Heart right ventricle (tissue), 16 donors: ENCODE results near the gene UGT2B11. TPM values are rescaled to one million over a fixed set of nuclear protein-coding genes. Genes with fewer than 3 reads are reported as not detected.
"Not testable (repeated sequence)": the region's sequence is repeated elsewhere in the genome, so short reads cannot be mapped to it uniquely, and the experiment has no call there.

Experiments
- ATAC-seq, 8 donors: fragments of 200-7000 bp; cut with Tn5 transposase; one replicate each; pipeline ENCODE4 v1.9.1; 2020; ENCODE audit warnings: mild to moderate bottlenecking in 8 of 8, moderate library complexity in 8 of 8, moderate number of reproducible peaks in 1 of 8
- DNase-seq, 2 donors: peaks; one replicate each; pipeline ENCODE4 v3.0.0-alpha.2; 2020
- H3K27ac ChIP-seq, 10 donors: fragments of 200-600 bp; sonication (generic) in 2 of 10; one replicate each; pipeline versions ENCODE4 v1.5.0 to v1.8.0; 2020 to 2022; ENCODE audit warnings: mild to moderate bottlenecking in 3 of 10
- H3K27me3 ChIP-seq, 7 donors: fragments of 200-600 bp; one replicate each; pipeline ENCODE4 v1.8.0; 2021 to 2022; ENCODE audit warnings: mild to moderate bottlenecking in 2 of 7
- H3K36me3 ChIP-seq, 9 donors: fragments of 200-600 bp; sonication (generic) in 1 of 9; one replicate each; pipeline versions ENCODE4 v1.5.0 to v1.8.0; 2020 to 2022; ENCODE audit warnings: mild to moderate bottlenecking in 2 of 9
- H3K4me1 ChIP-seq, 9 donors: fragments of 200-600 bp; sonication (generic) in 1 of 9; one replicate each; pipeline versions ENCODE4 v1.5.0 to v1.8.0; 2020 to 2022; ENCODE audit warnings: mild to moderate bottlenecking in 4 of 9
- H3K4me3 ChIP-seq, 10 donors: fragments of 200-600 bp; sonication (generic) in 2 of 10; one replicate each; pipeline versions ENCODE4 v1.5.0 to v1.8.0; 2020 to 2022; ENCODE audit warnings: mild to moderate bottlenecking in 7 of 10, moderate library complexity in 2 of 10
- H3K9me3 ChIP-seq, 11 donors: fragments of 200-600 bp in 10 of 11; sonication (generic) in 2 of 11; one replicate each; pipeline versions ENCODE4 v1.5.0 to v1.8.0; 2013 to 2022; ENCODE audit warnings: mild to moderate bottlenecking in 2 of 11, control low read depth in 1 of 11, moderate library complexity in 1 of 11
- CTCF ChIP-seq, 9 donors: fragments of 200-600 bp; sonication (generic) in 2 of 9; IDR thresholded peaks; one replicate each; pipeline versions ENCODE4 v1.5.0 to v1.8.0; 2021 to 2022; ENCODE audit warnings: antibody characterized with exemption in 9 of 9, mild to moderate bottlenecking in 5 of 9, moderate library complexity in 1 of 9
- WGBS, 2 donors: extraction: QIAGEN DNeasy Blood & Tissue Kit; methylation state at CpG; one replicate each; pipeline ENCODE4 v1.1.7; 2013; ENCODE audit warnings: inconsistent platforms in 1 of 2; 5-methylcytosine and 5-hydroxymethylcytosine counted together
- intact Hi-C, 10 donors: fragments of 100-400 bp; cut with DNase I; formaldehyde crosslinking; loops; one replicate each; pipeline versions ENCODE4 v1.11.1 to v1.14.2; 2022
- long read RNA-seq, 3 donors: library from polyadenylated mRNA; unstranded; transcript quantifications; one replicate each; pipeline ENCODE4 v2.0.0, GENCODE V29; 2020 to 2021
- polyA plus RNA-seq, 2 donors: library from polyadenylated mRNA; stranded (reverse); fragments of 200-250 nt; gene quantifications; one replicate each; pipeline ENCODE4 v1.2.3, GENCODE V29; 2013
- total RNA-seq, 10 donors: library from RNA; stranded (reverse); fragmentation: NEBNext Ultra II Directional in 3 of 10; extraction: Animal tissue kit (Norgen Biotek cat#: 25700) in 3 of 10; gene quantifications; one replicate each; pipeline versions ENCODE4 v1.2.1 to v1.2.4, GENCODE V29; 2021 to 2023
- donor health status: Arrhythmogenic right ventricular cardiomyopathy.
- donor health status: ischemic (EF 13 %, LVEDD 7.1; RV severe dilation, severe dysfunction).
- donor health status: healthy with polysubstance abuse.
- donor health status: DM: no; HTN: yes; CAD: no.
- donor health status: DM: no; HTN: no; CAD: no.
- donor health status: ischemic (EF 25% LVEDD 6.9; RV normal size, moderate dysfunction).
- donor health status: ischemic (EF 25% LVEDD 5.7; RV mildly dilated, moderate dysfunction).
- donor health status: healthy.
- donor health status: DM: yes; HTN: yes; CAD: no.
- donor health status: Ischemic cardiomyopathy.
- donor health status: ischemic (EF 35%, LVEDD 5.7; RV mildly dilated, moderate dysfunction).
- donor health status: nonischemic (EF 11% LVEDD 7.7; RV severe dilation, severe dysfunction).
- donor health status: DM: yes; HTN: yes; CAD: no.
- donor health status: PGD.
- donor health status: ischemic (EF 29% LVEDD 5.4; RV normal size, mild dysfunction).
- donor health status: nonischemic (EF 23%, LVEDD 6.1; RV moderate dilation, normal function).

Gene UGT2B11
- total RNA-seq, result not detected
- polyA plus RNA-seq, result not detected
- long read RNA-seq, donor 1, result 0 reads
- long read RNA-seq, donor 2, result 0 reads
- long read RNA-seq, donor 3, result 0 reads

- intact Hi-C loops, result no loop called here
- no peaks in the 10 kb centered on the region for H3K9me3 ChIP-seq
- H3K27me3 ChIP-seq, result no peaks in the 10 kb centered on the region
- no peaks in the 10 kb centered on the region for H3K4me1 ChIP-seq
- no peak within 1 kb of the TSS for H3K27ac ChIP-seq
- no peak for DNase-seq
- H3K4me3 ChIP-seq, result no peak within 1 kb of the TSS
- ATAC-seq, result no peak
- no peak for TF ChIP-seq CTCF (IDR thresholded peaks at IDR 0.05)
- H3K36me3 ChIP-seq, result no peaks in the 10 kb centered on the region
- 66 to 75% methylated on average over 3 of the region's 3 CpGs for WGBS, 2 donors
Observed at GRCh38 chr4:69214716-69215115, at the start of gene UGT2B11. UGT2B11 (minus strand) TSS chr4:69214748; CDS start chr4:69214722, 26 bp downstream.

GRCh38 chr4:69253147-69253772, 38.7 kb upstream of the UGT2B11 start:
- H3K36me3 ChIP-seq, H3K9me3 ChIP-seq, DNase-seq, H3K27me3 ChIP-seq, H3K27ac ChIP-seq, H3K4me3 ChIP-seq, ATAC-seq, H3K4me1 ChIP-seq: not testable (repeated sequence)
- intact Hi-C loops, result loop anchor here in 1 of 10 donors (10.0 kb wide), 1 partner anchor 122 kb away; no protein-coding TSS in a partner anchor
- WGBS, 2 donors, result 76 to 83% methylated on average over 3 of the region's 3 CpGs

GRCh38 chr4:69250884-69251283, 36.3 kb upstream of the UGT2B11 start:
- H3K4me1 ChIP-seq, H3K36me3 ChIP-seq, DNase-seq, H3K27ac ChIP-seq, H3K4me3 ChIP-seq, ATAC-seq, H3K27me3 ChIP-seq: not testable (repeated sequence)
- intact Hi-C loops, result loop anchor here in 1 of 10 donors (10.0 kb wide), 1 partner anchor 124 kb away; no protein-coding TSS in a partner anchor
- peaks cover 0 to 21% (median 0%) of the 10 kb centered on the region in 11 donors for H3K9me3 ChIP-seq
- WGBS, 2 donors, result 61 to 70% methylated on average over 2 of the region's 2 CpGs

GRCh38 chr4:69242562-69243240, 28.2 kb upstream of the UGT2B11 start:
- DNase-seq, H3K27me3 ChIP-seq, H3K27ac ChIP-seq, H3K4me1 ChIP-seq, H3K36me3 ChIP-seq, ATAC-seq, H3K4me3 ChIP-seq: not testable (repeated sequence)
- intact Hi-C loops, result loop anchor here in 2 of 10 donors (5.0 kb wide), 1 partner anchor 65 kb away; no protein-coding TSS in a partner anchor
- 72 to 78% methylated on average over 3 of the region's 3 CpGs for WGBS, 2 donors
- peaks cover 0 to 35% (median 3%) of the 10 kb centered on the region in 11 donors for H3K9me3 ChIP-seq

- 77 to 84% methylated on average over 2 of the region's 2 CpGs for WGBS, 2 donors
- not testable (repeated sequence) for H3K27ac ChIP-seq, H3K27me3 ChIP-seq, DNase-seq, H3K4me1 ChIP-seq, H3K4me3 ChIP-seq, H3K36me3 ChIP-seq, ATAC-seq
- H3K9me3 ChIP-seq, result peaks cover 0 to 27% (median 3%) of the 10 kb centered on the region in 11 donors
- intact Hi-C loops, result loop anchor here in 2 of 10 donors (5.0 kb wide), 1 partner anchor 66 kb away; no protein-coding TSS in a partner anchor
Observed at GRCh38 chr4:69241746-69242145, 27.2 kb upstream of the UGT2B11 start.

- not testable (repeated sequence) for H3K4me3 ChIP-seq, H3K27me3 ChIP-seq, H3K27ac ChIP-seq, H3K36me3 ChIP-seq, DNase-seq, ATAC-seq, H3K4me1 ChIP-seq
- H3K9me3 ChIP-seq, result peaks cover 0 to 19% (median 3%) of the 10 kb centered on the region in 11 donors
- intact Hi-C loops, result loop anchor here in 2 of 10 donors (5.0 kb wide), 1 partner anchor 67 kb away; no protein-coding TSS in a partner anchor
- 71 to 79% methylated on average over 3 of the region's 3 CpGs for WGBS, 2 donors
Observed at GRCh38 chr4:69240787-69241186, 26.2 kb upstream of the UGT2B11 start.
